HG02981 (cell line): ENCODE measurements around the gene HYAL1.
"Not testable (repeated sequence)": the region's sequence is repeated elsewhere in the genome, so short reads cannot be mapped to it uniquely, and the experiment has no call there.

ENCODE experiments used
- ATAC-seq: cut with Tn5 transposase; IDR thresholded peaks from one replicate; pipeline ENCODE4 v1.9.1; 2021; ENCODE audit warnings: mild to moderate bottlenecking, moderate library complexity; ENCODE audit not compliant: unreplicated experiment

The HYAL1 gene

DNA sequence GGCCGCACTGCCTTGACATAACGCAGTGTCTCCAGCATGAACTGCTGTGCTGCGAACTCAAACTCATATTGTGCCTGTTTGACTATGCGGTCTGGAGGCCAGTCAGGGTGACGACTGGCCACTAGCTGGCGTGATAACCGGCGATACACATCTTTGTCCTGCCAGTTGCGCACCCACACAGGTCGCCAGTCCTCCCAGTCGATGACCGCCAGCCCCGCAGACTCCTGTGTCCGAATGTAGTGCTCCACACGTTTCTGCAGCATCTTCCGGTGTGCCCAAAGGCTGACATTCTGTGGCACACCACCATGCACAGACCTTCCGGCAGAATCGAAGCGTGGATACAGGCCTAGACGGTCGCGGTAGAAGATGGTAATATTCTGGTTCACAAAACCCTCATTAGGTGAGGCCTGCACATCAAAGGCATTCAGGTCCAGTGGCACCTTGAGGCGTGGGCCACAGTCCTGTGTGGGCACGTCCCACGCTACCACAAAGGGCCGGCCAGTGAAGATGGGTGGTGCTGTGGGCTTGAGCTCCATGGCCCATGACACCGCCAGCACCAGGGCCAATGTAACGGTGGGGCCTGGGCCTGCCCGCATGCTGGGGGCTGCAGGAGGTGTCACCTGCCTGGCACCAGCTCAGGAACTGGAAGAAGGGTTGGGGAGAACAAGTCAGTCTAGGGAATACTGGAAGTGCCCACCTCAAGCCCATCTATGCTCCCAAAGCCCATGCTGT lies 16.7 kb upstream of the HYAL1 start:
- ATAC-seq = no peak

- ATAC-seq = no peak
These were observed 16.0 kb upstream of the HYAL1 start for GRCh38 chr3:50319181-50319893.

DNA sequence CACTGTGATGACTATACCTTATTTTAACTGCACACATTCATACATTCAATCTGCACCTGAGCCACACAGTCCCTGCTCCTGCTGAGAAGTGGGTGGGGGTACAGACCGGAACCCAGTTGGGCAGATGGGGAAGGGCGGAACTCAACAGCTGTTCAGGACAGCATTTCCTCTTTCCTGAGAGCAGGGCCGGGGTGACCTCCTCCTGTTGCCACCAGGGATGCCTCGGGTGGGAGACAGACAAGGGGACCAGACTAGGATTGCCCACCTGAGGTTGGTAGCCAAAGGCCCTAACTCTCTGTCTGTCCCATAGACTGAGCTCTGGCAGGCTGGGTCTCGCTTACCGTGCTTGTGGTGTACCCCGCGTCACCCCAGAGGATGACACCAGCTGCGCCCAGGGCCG lies 15.2 kb upstream of the HYAL1 start:
- no peak for ATAC-seq

DNA sequence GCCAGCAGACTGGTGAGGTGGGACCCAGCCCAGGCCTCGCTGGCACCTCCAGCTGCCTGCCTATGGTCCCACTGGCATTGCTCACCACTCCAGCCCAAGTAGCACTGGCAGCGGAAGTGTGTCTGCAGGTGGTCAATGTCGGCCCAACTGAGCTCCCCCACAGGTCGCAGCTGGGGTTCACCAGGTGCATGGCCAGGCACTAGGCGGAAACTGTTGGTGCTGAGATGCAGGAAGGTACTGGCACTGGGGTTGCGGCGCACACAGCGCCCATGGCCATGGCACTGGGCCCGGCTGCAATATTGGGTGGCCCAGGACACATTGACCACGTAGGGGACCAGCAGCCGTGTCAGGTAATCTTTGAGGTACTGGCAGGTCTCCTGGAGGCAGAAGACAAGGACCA lies 14.8 kb upstream of the HYAL1 start:
- no peak for ATAC-seq

DNA sequence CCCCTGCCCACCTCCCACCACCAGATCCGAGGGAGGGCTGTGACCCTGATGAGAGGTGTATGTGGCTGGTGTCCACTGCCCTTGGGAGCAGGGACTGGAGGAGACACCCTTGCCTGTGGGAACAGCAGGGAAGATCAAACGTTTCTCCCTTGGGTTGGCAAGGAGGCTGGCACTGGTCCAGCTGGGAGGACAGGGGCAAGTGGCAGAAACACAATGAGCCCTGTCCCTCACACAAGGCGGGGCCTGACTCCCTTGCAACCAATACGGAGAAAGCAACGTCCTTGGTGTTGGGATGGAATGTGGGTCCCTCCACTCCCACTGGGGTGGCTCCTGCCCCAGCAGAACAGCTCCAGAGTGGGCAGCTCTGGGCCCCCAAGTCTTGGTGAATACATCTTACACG lies 13.9 kb upstream of the HYAL1 start:
- ATAC-seq = no peak

DNA sequence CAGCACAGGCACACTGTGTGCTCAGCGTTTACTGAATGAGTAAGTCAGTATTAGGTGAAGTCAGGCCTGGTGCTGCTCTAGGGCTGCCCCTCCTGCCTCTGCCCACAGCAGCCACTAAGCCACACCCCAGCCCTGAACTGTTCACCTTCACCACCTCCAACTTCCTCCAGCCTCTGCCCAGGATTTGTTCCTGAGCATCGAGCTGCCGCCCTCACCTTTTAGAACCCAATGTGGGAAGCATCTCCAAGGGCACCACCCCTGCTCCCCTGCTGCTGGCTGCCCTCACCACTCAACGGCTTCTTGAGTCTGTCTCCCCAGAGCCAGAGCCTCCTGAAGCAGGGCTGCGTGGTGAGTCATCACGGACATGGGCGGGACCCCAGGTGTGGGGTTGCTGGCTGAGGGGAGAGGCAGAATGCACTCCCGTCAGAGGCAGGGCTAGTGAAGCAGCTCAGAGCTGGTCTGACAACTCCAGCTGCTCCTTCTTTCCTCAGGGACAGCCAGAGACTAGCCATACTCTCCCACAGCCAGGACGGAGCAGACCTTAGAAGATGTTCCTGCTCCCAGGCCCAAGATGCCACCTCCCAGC lies 13.4 kb upstream of the HYAL1 start:
- ATAC-seq = no peak

DNA sequence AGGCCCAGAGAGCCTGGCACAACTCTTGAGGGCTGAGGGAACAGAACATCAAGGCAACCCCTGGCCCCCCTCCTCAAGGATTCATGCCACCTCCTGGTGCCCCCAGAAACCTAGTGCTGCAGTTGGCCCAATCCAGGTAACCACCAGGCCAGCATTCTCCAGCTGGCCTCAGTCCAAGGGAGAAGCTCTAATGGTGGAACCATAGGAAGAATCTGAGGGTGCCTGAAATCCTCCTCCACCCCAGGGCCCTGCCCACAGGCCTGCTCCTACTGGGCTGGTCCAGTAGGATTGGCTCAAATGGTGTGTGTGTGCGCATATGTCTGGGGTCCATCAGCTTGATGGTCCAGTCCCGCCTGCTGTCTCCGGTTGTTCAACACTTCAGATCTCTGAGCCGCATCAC lies 11.4 kb upstream of the HYAL1 start:
- no peak for ATAC-seq

- ATAC-seq = no peak
These were observed 11.0 kb upstream of the HYAL1 start for GRCh38 chr3:50314342-50314741.

- ATAC-seq = not testable (repeated sequence)
These were observed 8.7 kb upstream of the HYAL1 start for GRCh38 chr3:50312041-50312440.

DNA sequence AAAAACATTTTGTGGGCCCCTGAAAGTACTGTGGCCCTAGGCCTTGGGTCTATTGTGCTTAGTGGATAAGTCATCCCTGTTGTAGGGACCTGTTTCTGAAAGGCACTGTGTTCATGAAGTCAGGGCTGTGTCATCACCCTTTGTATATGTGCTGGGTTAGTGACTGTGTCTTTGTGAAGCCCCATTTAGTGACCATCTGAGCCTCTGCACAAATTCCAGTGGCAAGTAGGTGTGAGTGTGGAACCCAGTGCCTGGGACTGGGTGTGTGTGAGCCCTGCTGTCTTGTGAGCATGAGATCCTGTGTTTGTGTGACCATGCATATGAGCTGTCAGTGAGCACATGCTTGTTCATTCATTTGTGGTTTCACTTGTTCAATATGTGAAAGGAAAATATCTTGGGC lies 1.2 kb upstream of the HYAL1 start:
- ATAC-seq = no peak

DNA sequence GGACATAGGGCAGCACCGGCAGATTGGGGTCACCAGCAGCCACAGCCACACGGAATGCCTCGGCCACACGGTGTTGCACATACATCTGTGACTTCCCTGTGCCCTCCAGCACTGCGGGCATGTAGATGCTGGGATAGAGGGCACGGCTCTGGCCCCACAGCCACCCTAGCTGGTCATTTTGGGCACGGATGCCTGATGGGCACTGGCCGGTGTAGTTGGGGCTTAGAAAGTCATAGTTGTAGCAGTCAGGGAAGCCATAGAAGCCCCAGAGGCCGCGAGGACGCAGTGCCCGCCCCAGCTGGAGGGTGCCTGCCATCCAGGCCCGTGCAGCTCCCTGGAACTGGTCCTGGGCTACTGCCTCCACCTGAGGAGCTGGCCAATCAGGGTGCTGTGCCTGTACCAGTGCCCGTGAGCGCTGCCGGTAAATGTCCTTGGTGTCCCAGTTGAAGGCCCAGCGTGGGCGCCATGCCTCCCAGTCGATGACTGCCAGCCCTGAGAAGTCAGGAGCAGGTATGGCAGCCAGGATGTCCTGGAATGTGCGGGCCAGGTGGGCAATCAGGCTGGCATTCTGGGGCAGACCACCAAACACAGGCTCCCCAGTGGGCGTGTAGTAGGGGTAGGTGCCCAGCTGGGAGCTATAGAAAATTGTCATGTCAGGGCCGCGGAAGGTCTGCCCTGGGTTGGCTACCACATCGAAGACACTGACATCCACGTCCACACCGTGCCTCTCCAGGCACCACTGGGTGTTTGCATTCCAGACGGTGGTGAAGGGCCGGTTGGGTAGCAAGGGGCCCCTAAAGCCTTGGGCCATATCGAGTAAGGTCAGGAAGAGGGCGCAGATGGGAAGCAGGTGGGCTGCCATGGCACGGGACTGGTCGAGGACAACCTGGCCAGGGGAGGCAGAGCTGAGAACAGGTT lies 1.0 kb downstream of the HYAL1 start:
- ATAC-seq = no peak

DNA sequence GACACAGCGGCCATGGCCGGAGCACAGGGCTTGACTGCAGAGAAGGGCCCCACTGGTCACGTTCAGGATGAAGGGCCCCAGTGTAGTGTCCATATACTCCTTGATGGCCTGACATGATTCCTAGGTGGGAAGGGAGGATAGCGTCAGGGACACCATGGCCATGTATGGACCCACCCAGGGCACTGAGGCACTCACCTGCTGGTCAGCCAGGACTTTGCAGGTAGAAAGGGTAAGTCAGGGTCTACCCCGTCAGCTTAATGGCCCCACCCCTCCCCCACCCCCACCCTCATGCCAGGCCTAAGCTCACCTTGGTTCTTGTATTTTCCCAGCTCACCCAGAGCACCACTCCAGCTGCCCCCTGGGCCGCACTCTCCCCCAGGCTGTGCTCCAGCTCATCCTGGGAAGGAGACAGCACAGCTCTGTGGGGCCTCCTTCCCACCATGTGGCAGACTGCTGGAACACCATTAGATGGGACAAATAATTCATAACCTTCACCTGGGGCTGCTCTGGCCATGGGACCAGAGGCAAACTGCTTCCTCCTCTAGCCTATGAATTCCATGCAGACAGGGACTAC lies 2.6 kb downstream of the HYAL1 start:
- ATAC-seq = no peak

- no peak for ATAC-seq
These were observed 3.3 kb downstream of the HYAL1 start for GRCh38 chr3:50299929-50300680.

DNA sequence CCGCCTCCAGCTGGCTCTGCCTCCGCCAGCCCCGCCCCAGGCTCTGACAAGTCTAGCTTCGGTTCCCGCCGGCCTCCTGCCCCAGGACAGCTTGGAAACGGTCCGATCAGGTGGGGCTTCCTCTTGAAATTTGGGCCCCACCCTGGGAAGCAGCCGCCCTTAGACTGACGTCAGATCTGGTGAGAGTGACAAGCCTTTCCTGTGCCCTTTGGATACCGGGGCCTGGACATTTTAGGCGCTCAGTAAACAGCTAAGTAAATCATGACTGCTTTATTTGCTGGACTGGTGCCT lies 3.8 kb downstream of the HYAL1 start:
- no peak for ATAC-seq

DNA sequence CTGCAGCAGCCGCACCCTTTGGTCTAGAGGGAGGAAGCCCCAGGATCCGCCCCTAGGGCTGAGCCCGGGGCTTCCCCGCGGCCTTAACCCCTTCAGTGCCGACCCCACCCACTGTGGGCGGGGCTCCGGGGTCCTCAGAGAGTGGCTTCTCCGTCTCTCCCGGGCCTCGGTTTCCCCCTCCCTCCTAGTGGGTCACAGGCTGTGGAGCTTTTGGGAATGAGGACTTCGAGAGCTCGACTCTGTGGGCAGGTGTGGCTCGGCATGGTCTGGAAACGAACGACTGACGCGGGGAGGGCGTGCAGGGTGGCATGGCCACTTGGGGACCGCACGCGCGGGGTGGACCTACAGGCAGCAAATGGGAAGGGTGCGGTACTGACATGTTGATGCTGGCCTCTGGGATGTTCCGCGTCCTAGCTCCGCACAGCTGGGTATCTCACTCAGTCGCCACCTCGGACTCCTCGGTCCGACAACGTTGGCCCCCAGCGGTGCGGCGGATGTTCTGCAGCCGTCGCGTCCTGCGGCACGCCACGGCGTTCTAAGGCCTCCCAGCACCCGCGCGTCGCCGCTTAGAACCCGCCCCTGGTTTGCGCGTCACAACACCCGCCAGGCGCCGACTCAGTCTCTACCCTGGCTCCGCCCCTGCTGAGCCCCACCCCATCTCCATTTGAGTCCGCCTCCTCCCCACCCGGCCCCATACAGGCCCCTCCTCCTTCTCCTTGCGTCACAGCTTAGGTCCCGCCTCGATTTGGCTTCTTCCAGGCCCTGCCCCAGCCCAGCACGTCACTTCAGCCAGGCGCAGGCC lies 4.3 kb downstream of the HYAL1 start, which contains the start of the genes HYAL3 and NAA80:
TSS of gene HYAL3 (minus strand) at position 570 of the 802 bp plus-strand sequence. CDS start 3,803 bp downstream, outside the sequence.
TSS of gene NAA80 (minus strand) at position 570 of the 802 bp plus-strand sequence. CDS start 1,942 bp downstream, outside the sequence.
- peak; percentile 86 for ATAC-seq

GRCh38 chr3:50297896-50298725 lies 5.3 kb downstream of the HYAL1 start:
- no peak for ATAC-seq

DNA sequence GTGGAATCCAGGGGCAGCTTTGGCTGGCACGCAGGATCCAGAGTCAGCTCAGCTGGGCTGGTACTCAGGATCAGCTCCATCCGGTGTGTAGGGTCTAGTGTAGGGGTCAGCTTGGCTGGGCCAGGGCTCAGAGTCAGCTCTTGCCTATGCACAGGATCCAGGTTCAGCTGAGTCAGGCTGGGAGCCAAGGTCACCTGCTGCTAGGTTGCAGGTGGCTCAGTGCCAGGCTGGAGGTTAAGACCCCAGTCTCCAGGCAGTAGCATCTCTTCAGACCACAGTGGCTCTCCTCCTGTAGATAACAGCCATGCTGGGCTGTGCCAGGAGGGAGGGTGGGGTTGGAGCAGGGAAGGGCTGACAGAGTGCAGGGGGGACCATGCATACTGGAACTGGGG lies 6.0 kb downstream of the HYAL1 start:
- ATAC-seq = no peak

DNA sequence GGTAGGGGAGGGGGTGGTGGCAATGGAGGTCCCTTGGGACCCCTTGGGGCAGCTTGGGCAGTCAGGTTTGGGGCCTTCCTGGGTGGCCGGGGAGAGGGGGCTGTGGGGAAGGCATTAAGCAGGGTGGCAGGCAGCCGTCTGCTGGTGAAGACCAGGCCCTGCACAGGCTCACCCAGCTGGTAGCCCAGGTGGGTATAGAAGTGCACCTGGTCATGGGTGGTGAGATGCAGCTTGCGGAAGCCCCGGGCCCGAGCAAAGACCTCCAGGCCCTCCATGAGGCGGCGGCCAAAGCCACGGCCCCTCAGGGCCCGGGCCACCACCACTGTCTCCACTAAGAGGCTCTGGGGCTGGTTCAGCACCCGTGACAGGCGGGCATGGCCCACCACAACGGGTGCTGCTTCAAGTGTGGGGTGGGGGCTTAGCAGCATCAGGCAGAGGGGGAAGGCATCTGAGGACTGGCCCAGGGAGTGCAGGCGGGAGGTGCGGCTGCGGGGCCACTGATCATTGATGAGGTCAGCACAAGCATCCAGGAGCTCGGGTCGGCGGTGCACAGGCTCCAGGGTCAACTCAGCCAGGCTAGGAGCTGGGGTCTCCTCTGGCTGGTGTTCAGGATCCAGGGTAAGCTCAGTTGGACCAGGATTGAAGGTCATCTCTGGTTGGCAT lies 6.5 kb downstream of the HYAL1 start:
- ATAC-seq = no peak
